Activated CD8-positive, alpha-beta memory T cell treated with anti-CD3 and anti-CD28 coated beads, Interleukin-2, amount 50 U/mL, for 1 hour (primary cell): ENCODE data around the gene GM2A.

Source experiments
- DNase-seq: peaks from one replicate; pipeline ENCODE4 v3.0.0-alpha.2; 2020; ENCODE audit errors: extremely low read depth

The GM2A gene

DNA sequence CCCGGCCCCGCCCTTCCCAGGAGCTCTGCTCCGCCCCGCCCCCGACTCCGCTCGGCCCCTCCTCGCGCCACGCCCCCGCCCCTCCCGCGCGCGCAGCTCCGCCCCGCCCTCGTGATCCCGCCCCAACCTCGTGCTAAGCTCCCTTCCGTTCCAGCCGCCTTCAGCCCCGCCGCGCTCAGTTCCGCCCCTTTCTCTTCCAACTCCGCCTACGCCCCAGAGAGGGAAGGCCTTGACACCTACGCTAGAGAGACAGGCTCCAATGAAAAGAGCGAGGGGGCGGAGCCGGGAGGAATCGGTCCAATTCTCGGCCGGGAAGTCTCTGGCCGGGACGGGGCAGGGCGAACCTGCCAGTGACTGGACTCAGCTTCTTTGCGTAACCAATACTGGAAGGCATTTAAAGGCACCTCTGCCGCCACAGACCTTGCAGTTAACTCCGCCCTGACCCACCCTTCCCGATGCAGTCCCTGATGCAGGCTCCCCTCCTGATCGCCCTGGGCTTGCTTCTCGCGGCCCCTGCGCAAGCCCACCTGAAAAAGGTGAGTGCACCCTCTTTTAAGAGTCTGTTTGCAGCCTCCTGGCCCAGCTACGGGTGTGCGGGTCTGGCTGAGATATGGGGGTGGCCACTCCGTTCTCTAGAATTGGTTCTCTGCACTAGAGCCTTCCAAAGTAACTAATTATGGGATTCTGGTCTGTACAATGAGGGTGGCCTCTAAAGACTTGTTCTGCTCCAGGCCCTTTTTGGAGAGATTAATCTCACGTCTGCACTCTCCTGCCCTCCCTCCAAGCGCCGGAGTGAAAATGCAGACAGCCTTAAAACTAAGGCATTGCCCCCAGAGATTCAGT lies at the start of gene GM2A:
GM2A (plus strand) TSS at position 424 of the 843 bp plus-strand sequence; CDS start at position 456, 32 bp downstream.
- DNase-seq, result peak; percentile 94

- no peak for DNase-seq
These were observed 48.9 kb upstream of the GM2A start for GRCh38 chr5:151204051-151204450.

- no peak for DNase-seq
These were observed 47.6 kb upstream of the GM2A start for GRCh38 chr5:151205411-151205810.

DNA sequence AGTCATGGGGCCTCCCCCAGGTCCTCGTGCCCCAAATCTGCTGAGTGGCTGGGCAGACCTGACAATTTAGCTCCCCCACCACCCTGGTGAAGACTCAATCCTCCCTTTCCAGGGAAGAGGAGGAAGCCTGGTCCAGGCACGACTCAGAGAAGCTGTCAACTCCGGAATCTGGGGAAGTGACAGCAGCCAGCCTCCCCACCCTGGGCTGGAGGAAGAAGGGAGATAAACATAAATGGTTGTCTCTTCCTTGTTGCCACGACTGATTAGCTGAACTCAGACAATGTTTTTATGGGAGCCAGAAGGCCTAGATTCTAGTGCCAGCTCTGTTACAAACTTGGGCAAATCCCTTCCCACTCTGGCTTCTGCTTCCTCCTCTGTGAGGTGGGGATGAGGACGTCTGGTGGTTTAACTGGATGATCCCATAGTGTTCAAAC lies 44.5 kb upstream of the GM2A start:
- no peak for DNase-seq

DNA sequence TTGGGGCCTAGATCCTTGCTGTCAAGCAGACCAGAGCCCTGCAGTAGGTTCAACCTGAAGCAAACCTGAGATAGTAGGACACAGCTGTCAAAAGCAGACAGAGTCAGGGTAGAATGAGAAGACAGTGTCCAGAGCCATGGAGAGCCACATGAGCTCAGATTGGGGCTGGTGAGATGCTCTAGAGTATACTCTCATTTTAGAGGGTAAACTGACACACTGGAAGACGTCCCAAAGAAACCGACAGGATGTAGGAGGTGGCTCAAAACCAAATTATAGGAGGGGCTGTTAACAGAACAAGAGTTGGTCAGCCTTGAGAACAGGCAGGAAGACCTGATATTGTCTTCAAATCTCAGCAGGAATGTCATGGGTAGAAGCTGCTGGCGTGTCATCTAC lies 40.6 kb upstream of the GM2A start:
- DNase-seq, result no peak

- DNase-seq, result peak; percentile 77
These were observed 39.0 kb upstream of the GM2A start for GRCh38 chr5:151213803-151214613.

DNA sequence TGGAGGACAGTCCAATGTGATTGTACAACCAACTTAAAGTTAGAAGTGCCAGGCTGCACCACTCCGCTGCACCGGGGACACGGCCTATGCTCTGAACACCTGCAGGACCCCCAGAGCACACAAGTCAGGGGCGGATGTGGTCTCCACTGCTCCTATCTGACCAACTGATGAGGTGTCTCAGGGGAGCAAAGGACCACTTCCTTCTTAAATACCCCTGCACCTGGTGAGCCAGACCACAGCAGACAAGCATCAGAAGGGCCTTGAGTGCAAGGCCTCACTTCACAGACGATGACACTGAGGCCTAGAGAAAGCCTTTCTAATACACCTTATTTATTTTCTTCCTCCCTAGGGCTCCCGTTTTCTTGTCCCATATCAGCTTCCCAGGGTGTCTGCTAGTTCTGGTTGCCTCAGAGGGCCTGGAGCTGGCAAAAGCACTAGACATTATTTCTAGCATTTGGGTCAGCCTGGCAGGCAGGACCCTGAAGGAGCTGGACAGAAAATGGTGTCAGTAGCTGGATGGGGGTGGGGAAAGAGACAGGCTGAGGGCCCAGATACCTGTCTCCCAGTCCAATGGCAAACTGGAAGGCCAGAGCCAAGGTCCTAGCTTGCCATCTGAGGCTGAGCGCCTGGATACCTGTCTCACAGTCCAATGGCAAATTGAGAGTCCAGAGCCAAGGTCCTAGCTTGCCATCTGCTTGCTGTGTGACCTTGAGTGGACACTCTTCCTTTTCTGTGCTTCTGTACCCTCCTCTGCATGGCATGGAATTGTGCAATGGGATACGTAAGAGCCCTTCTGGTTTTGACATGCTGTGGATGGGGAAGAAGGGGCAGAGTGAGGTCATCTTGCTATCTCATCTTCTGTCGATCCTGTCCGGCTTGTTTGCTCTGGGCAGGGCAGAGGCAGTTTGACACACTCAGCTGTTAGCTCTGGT lies 38.1 kb upstream of the GM2A start:
- DNase-seq, result no peak

DNA sequence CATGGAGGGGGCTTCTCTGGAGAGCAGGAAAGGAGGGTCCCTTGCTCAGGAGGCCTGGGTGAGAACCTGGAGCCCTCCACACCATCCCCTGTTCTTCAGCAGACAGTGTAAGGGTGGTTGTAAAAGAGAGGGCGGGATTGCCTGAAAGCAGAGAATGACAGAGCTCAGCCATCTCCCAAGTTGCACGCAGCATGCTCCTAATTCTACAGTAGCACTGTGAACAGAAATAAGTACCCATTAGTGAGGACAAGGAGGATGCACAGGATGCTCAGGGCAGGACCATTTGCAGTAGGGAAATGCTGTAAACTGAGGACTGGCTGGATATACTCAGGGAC lies 37.5 kb upstream of the GM2A start:
- no peak for DNase-seq

- DNase-seq, result no peak
These were observed 36.2 kb upstream of the GM2A start for GRCh38 chr5:151216781-151217180.

DNA sequence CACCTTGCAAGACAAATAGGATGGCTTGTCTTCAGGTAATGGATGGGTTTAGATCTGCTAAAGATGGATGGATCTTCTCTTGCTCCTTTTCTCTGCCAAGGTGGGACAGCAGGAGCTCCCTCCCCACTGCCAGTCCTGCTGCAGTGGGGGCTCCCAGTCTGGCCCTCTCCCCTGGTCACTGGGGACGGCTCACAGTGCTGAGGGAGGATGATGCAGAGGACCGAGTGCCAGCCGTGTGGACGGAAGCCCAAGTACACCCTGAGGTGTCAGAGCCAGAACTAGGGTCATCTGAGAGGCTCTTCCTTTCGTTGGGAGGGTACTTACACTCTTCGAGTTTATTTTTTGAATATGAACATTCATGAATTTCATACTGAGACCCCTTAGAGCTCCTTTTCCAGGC lies 34.8 kb upstream of the GM2A start:
- no peak for DNase-seq

DNA sequence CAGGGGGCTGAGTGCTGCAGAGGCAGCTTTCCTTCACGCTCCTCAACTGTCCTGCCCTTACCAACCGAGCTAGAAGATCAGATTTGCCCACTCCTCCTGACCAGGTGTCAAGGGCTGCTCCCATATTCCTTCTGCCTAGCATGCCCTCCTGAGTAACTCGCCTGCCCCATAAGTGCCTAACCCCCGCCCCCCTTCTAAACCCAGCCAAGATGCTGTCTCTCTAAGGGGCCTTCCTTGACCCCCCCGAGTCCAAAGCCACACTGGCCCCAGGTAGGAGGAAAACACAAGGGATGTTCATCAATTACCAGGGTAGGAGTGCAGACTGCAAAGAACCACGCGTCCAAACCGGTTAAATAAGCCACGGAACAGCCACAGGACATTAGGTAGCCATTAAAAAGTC lies 33.8 kb upstream of the GM2A start:
- DNase-seq, result no peak

DNA sequence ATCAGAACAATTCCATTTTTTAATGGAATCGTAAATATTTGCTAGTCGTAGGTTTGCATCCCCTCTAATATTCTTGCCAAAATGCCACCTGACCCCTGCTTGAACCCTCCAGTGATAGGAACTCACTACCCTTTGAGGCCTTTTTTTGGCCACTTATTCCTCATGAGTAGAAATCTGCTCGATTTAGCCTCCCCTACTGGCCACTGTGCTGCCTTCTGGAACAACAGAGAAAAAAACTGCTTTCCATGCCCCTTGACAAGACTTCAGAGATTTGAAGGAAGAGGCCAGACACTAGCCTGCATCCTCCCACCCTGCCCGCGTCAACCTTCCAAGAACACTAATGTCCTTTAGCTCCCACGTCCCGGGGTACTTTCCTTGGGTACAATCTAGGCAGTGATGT lies 33.2 kb upstream of the GM2A start:
- DNase-seq, result no peak

- DNase-seq, result no peak
These were observed 31.4 kb upstream of the GM2A start for GRCh38 chr5:151221574-151221973.

- no peak for DNase-seq
These were observed 30.8 kb upstream of the GM2A start for GRCh38 chr5:151222054-151222789.

DNA sequence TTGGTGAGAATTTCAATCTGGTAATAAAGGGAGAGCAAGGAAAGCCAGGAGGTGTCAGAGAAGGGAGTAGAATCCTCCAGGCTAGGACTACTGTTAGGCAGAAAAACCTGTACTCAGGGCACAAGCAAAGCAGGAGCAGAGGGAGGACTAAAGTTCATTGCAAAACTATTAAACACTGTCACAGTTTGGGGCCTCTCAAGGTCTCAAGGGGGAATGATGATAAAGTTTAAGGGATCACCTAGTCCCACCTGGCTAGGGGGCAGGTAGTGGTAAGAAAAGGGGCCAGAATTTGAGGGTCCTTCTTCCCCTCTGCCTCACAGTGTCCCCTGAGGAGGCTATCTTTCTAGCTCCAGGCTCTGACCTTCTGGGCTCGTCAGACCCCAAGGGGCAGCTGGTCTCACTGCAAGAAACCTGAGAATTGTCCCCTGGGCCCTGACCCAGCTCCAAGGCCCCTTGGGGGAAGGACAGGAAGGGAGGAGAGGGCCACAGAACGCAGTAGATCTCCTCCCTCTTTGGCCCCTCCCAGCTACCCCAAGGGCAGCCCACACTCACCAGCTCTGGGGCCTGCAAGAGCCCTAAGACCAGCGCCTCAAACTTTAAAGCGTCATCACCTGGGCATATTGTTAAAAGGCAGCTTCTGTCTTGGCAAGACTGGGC lies 30.1 kb upstream of the GM2A start:
- no peak for DNase-seq

- DNase-seq, result no peak
These were observed 29.3 kb upstream of the GM2A start, which contains the start of gene CCDC69 for GRCh38 chr5:151223447-151224264. Gene CCDC69, minus strand, starts transcription at chr5:151224092. Its CDS starts 122 bp downstream, at chr5:151223970.

DNA sequence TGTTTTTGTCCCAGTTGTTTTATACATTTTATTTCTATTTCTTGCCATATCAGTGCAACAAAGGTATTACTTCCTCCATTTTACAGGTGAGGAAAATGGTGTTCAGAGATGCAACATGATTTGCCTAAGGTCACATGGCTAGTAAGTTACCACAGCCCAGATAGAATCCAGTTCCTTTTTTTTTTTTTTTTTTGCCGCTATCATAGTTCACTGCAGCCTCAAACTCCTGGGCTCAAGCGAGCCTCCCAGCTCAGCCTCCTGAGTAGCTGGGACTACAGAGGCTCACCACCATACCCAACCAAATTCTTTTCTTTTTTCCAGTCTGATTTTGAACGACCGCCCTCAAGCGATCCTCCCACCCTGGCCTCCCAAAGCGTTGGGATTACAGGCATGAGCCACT lies 28.6 kb upstream of the GM2A start:
- DNase-seq, result no peak

DNA sequence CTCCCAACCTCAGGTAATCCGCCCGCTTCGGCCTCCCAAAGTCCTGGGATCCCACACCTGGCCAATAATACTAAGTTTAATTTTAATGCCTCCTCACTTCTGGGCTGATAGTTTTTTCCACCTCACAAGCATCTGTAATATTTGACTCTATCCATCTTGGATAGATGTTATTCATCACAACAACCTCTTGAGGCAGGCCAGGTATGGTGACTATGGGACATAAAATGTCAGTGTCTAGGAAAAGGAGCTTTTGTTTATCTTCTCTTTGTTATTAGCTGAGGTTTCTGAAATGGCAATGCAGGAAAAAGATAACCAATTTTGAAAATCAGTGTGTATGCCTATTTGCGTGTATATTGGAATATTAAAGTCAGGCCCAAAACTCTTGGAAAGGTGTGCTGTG lies 27.9 kb upstream of the GM2A start:
- no peak for DNase-seq

DNA sequence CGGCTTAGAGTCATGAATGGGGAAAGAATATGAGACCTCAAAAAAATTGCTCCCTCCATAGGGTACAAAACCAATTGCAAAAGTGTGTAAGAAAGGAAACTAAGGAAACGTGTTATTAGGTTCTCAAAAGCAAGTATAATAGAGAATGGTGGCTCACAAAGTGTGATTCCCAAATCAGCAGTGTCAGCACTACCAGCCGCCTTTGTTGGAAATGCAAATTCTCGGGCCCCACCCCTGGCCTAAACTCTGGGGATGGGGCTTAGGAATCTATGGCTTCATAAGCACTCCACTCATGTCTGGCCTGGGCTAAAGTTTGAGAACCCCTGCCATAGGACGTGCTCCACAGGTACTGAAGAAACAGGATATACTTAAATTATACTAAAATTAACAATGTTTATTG lies 27.5 kb upstream of the GM2A start:
- no peak for DNase-seq

- DNase-seq, result no peak
These were observed 25.0 kb upstream of the GM2A start for GRCh38 chr5:151227918-151228447.
